ENCODE measurements around the gene SRGAP2B.
"Not testable (repeated sequence)": the region's sequence is repeated elsewhere in the genome, so short reads cannot be mapped to it uniquely, and the experiment has no call there.

Gene SRGAP2B

DNA sequence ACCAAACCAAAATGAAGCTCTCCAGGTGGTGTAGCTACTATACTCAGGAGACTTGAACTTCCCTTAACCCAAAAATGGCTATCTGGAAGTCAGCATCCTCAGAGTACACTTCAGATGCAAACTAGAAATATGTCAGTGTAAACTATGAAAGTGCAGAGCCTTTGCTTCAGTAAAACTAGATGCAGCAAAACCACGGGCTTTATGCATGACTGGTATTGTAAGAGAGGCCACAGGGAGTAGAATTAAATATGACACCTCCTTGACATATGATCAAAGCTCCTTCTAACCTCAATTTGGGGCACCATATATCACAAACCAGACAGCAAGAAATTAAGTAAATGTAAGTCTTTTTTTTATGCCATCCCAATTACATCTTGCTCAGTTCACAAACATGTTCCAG, 47.6 kb downstream of the SRGAP2B start:
- not testable (repeated sequence) for DNase-seq (ENCODE audit: extremely low read depth in 1 of 2, low read depth in 1 of 2)

DNA sequence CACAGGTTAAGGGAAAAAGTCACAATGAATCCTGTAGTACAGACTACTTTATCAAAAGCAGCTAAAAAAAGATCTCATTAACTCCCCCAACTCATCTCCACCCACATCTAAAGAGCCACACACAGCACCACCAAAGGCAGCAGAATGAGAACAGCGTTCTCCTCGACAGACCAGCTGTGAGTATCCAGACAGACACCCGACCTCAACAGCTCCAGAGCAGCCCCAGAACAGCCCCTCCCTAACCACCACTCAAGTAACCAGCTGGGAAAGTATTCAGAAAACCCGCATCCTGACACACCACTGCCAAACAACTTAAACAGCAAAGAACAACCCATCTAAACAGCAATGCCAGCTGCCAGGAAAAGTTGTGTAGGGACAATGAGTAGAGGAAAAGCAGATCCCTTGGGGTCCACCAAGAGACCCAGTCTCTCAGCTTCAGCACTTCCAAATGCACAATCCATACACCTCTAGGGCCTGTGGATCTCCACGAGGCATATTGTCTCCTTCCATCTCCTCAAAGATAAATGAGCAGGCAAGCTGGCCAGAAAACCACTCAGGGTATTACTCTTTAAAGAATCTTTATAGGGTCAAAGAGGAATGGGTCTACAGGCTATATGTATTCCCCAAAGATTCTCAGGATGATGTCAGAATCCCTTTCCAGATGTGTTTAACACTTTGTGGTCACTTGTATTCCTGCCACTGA, 49.4 kb downstream of the SRGAP2B start:
- not testable (repeated sequence) for DNase-seq (ENCODE audit: extremely low read depth in 1 of 2, low read depth in 1 of 2)

DNA sequence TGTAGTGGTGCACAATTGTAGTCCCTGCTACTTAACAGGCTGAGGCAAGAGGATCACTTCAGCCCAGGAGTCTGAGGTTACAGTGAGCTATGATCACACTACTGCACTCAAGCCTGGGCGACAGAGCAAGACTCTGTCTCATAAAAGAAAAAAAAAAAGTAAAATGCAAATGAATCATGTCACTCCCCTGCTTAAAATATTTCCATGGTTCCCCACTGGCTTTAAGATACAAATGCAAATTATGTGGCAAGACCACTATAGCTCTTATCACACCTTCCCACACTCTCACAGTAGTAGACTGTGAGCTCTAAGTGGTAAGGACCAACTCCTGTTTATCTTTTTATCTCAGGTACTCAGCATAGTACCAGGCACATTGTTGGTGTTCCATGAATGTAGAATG, 53.6 kb downstream of the SRGAP2B start:
- not testable (repeated sequence) for DNase-seq (ENCODE audit: extremely low read depth in 1 of 2, low read depth in 1 of 2)

DNA sequence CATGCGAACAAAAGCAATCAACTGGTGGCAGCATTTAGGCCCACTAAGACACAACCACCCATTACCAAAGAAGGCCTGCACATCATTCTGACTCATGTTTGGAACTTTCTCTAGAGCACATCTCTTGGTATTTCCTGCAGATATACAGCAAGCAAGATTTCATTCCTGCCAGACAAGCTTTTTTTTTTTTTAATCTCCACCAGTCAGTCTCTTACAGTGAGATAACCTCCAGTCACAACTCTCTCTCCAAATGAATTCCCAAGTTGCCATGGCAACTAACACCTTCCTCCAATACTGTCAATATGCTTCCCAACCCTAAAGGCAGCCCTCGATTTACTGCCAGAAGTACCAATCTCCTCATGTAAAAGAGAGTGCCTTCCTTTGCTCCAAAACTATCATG, 59.1 kb downstream of the SRGAP2B start:
- not testable (repeated sequence) for DNase-seq (ENCODE audit: extremely low read depth in 1 of 2, low read depth in 1 of 2)

DNA sequence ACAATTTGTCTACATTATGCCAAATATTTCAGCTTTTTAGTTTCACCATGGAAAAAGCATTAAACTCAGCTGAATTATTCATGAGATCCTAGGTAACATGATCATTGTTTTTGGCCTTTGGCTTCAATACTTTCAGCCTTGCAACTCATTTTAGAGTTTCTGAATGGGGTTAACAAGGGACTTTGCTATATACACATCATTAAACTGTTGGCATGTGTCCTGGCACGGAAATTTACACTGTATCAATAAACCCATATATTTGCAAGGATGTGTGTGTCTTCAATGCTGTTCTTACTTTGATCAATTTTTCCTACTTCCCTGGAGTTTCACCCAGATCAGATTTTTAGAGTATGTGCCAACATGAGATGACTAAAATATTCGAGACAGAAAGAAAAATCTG, 61.6 kb downstream of the SRGAP2B start:
- DNase-seq (ENCODE audit: extremely low read depth in 1 of 2, low read depth in 1 of 2), result not testable (repeated sequence)

DNA sequence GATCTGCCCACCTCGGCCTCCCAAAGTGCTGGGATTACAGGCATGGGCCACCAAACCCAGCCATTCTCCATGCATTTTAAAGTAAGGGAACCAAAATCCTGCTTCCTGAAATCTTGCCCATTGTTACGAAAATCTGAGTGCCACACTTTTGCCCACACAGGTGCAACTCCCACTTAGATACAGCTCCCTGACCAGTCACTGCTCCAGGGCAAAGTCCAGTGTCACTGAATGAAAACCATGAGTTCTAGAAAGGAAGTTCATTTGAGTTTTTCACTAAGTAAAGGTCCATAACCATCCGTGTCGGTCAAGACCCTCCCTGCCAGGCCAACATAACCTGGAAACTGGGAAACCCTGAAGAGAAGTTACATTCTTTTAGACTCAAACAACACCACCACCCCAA, 67.9 kb downstream of the SRGAP2B start:
- not testable (repeated sequence) for DNase-seq (ENCODE audit: extremely low read depth in 1 of 2, low read depth in 1 of 2)

DNA sequence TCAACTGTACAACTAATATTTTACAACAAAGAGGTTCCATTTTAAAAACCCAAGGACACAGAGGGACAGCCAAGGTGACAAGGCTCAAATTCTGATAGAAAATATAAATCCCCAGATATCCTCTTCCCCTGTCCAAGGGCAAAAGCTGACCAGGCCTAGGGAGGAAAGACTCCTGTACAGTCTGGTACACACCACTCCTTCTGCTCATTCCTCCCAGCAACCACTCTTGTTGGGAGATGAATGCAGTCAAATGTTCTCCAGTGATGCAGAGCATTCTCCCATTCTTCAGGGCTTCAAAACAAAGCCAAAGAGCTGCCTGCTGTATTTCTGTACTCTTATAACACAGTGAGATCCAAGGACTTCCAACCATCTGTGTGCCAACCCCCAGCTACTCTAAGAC, 69.8 kb downstream of the SRGAP2B start:
- not testable (repeated sequence) for DNase-seq (ENCODE audit: extremely low read depth in 1 of 2, low read depth in 1 of 2)

DNA sequence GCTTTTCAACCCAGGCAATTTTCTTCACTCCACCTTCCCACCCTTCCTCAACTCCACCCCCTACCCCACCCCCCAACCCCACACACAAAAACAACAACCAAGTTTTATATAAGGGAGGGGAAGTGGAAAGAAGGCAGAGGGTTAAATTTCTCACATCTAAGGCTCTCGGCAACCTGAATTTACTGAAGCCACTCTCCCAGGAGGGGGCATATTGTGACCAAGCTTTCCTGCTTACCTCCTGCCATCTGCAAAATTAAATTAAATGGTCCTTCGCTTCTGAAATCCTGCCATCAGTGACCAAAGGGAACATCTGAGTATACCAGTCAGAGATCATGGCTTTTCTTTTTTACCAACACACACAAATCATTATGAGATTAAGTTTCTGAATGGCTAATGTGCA, 72.9 kb downstream of the SRGAP2B start:
- DNase-seq (ENCODE audit: extremely low read depth in 1 of 2, low read depth in 1 of 2), result not testable (repeated sequence)

DNA sequence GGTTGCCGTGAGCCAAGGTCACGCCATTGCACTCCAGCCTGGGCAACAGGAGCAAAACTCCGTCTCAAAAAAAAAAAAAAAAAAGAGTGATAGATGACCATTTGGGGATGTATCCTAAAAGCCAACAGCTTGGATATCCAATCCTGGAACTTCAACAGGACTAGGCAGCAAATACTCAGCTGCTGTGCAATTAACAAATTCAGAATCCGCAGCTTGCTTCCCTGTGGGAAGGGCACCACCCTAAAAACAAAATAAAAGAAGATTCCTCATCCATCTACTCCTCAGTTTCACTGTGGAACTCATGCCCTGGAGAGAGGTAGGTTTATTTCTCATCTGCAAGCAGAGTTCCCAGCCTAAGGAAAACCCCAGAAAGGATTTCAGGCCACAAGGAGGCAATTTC, 73.4 kb downstream of the SRGAP2B start:
- not testable (repeated sequence) for DNase-seq (ENCODE audit: extremely low read depth in 1 of 2, low read depth in 1 of 2)

DNA sequence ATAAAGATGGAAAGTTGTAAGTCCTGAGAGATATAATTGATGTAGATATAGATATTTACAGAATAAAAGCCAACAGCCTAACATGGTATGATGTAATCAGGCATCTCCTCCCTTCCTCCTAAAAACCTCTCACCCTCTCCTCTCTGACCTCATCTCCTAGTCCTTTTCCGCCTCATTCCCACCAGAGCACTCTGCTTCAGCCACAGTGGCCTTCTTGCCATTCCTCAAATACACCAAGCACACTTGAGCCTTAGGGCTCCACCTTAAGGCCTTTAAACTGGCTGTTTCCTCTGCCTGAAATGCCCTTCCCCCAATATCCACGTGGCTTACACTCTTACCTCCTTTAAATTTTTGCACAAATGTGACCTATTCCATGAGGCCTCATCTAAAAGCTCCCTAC, 75.4 kb downstream of the SRGAP2B start:
- DNase-seq (ENCODE audit: extremely low read depth in 1 of 2, low read depth in 1 of 2), result not testable (repeated sequence)

DNA sequence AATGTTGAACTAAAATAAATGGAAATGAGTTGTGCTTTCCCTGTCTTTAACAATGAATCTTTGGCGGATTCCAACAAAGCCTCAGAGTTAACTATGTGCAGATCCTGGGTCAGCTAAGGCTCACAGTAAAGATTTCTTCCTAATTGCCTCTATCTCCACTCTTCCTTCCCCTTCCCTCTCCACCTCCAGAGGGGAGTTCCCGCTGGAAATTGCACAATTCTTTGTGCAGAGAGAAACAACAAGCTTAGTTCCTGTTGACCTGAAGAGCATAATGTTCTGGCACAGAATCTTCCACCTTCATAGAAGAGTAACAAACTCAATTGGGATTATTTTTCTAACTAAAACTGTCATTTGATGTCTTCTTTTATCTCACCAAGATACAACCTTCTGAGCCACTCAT, 77.4 kb downstream of the SRGAP2B start:
- not testable (repeated sequence) for DNase-seq (ENCODE audit: extremely low read depth in 1 of 2, low read depth in 1 of 2)

DNA sequence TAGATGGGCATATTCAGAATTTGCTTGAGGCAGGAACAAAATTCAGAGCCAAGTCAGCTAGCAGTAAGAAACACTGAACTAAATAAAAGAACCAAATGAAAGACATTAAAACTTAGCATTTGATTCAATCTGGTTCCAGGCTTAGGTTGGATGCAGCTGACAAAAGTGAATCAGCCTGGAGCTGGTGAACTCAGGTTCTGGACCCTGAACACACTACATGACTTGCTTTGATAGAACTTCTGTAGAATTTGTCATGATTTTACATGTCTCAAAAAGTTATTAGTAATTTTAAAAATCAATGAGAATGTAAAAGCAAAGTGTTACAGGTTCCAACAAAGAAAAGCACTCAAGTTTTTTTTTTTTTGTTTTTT, 78.7 kb downstream of the SRGAP2B start:
- DNase-seq (ENCODE audit: extremely low read depth in 1 of 2, low read depth in 1 of 2), result not testable (repeated sequence)

DNA sequence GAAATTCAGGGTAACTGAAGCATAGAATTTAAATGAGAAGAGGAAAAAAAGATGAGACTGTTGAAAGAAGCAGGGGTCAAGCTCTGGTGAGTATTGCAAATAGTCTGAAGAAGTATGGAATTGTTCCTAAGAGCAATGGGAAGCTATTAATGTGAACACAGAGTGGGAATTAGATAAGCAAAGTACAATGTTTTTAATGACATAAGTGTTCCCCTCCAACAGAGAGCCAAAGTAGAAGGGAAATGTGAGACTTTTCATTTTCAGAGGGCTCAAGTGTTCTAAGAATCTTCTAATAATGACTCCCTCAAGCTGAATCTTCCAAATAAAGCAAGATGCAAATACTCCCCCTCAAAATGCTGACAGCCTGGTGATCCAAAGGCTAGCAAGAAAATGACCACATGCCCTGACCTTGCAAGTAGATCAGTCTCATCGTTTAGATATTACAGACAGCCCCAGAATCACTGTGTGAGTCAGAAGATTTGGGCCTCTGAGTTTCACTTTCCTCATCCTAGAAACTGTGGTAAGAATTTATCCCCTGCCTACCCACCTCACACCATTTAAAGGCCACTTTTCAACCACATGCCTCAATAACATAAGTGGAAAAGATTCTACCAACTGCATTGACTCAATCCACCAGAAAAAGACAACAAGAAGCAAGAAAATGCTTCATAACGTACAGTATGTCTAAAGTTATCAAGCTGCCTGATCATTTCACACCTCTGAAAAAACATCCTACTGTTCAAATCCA, 79.2 kb downstream of the SRGAP2B start:
- not testable (repeated sequence) for DNase-seq (ENCODE audit: extremely low read depth in 1 of 2, low read depth in 1 of 2)

DNA sequence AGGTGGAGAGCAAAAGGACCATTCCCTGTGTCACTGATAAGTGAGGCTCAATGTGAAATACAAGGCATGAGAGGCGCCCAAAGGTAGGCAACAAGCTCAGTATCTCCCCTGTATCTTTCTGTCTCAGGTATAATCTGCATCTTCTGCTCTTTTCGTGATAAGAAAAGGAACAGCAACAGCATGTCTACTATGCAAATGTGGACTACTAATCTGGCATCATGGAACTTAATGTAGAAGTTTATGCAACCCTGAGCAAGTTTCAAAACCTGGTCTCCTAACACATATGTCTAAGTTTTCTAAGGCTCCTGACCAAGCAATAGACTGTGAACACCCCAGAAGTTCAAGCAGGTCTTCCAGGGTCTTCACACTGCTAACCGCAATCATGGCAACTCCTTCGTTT, 81.8 kb downstream of the SRGAP2B start:
- DNase-seq (ENCODE audit: extremely low read depth in 1 of 2, low read depth in 1 of 2), result not testable (repeated sequence)

DNA sequence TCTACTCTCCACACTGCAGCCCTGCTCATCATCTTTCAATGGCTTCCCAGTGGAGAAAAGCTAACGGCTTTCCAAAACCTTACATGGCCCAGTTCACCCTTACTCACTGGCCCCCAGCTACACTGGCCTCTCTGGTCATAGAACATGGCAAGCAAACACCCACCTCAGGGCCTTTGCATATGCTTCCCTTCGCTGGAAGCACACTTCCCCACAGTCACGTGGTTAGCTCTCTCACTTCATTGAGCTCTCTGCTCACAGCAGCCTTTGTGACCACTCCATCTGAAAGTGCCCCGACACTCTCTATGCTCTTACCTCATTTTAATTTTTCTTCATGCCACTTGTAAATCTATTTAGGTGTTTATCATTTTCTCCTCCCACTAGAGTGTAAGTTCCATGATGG, 83.3 kb downstream of the SRGAP2B start:
- DNase-seq (ENCODE audit: extremely low read depth in 1 of 2, low read depth in 1 of 2), result not testable (repeated sequence)

DNA sequence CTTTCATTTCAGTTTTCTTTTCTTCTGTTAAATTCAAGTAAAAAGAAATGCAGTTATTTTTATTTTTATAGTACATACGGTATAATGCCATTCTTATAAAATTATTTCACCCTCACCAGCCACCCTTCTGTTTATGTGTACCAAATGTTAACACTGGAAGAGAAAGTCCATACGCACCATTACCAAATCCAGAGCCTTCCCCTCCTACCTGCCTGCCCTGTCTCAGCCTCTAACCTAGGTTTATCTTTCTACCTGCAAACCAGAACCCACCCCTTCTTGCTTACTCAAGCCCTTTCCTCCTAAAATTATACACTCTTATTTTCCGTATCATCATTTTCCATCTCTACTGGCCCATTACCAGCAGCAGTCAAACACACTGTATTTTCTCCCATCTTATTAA, 84.5 kb downstream of the SRGAP2B start:
- DNase-seq (ENCODE audit: extremely low read depth in 1 of 2, low read depth in 1 of 2), result not testable (repeated sequence)

DNA sequence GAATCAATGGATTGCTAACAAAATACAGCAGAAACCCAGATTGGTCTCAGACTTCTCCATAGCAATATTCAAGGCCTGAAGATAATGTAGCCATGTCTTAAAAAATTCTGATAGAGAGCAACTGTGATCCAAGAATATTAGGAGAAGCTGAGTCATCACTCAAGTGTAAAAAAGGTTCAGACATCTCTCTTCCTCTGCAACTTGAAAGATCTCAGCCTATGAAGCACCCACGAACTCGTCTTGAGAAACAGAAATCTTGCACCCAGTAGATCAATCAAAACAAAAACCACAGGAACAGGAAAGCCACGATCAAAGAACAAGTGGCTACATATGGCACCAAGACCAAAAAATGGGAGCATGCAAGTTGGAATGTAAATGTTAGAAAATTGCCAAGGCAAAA, 85.2 kb downstream of the SRGAP2B start:
- DNase-seq (ENCODE audit: extremely low read depth in 1 of 2, low read depth in 1 of 2), result not testable (repeated sequence)

DNA sequence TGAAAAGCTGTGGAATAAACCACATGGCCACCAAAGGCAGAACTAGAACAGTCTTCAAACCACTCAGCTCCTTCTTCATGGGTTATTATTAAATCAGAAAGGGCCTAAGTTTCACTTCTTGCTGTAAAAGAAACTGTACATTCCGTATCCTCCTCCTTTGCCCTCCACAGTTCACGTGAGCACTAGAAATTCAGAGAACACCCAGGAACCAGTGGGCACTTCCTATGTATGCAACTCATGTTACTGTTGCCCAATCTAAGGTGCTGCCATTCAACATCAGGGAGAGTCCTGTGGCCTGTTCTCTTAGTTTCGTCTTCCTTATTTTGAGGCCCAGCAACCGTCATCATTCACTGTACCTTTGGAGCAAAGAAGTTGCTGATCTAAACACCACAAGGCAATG, 86.7 kb downstream of the SRGAP2B start:
- not testable (repeated sequence) for DNase-seq (ENCODE audit: extremely low read depth in 1 of 2, low read depth in 1 of 2)

DNA sequence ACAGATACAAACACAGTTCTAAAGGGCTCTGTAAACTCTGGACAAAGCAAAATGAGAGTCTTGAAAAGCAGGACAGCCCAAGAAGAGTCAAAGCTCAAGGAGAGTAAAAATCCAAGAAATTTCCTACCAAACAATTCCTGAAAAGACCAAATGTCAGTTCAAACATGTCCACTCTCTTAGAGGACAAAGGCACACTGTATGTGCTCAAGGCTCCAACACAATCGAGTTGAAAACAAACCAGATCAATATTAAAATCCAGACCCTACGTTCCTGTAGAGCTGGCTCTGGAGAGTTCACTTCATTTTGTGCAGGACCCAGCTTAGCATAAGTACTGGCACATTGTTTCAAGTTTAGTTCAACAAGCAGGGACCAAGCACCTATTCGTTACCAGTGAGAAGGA, 90.0 kb downstream of the SRGAP2B start:
- DNase-seq (ENCODE audit: extremely low read depth in 1 of 2, low read depth in 1 of 2), result not testable (repeated sequence)

DNA sequence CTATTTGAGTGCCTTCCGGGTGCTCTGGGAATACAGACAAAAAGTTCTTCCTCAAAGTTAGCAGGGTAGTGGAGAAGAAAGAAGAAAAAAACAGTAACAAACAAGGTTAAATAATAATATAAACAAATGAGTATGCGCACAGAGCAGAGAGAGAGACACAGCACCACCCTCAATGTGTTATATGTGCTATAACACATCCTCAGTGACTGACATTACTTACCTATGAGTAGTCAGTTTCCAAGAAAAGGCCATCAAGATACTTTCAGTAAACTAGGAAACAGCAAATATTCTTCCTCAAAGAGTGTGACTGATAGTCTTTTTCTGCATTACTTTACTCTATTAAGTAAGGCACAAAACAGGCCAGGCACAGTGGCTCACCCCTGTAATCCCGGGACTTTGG, 93.7 kb downstream of the SRGAP2B start:
- not testable (repeated sequence) for DNase-seq (ENCODE audit: extremely low read depth in 1 of 2, low read depth in 1 of 2)

DNA sequence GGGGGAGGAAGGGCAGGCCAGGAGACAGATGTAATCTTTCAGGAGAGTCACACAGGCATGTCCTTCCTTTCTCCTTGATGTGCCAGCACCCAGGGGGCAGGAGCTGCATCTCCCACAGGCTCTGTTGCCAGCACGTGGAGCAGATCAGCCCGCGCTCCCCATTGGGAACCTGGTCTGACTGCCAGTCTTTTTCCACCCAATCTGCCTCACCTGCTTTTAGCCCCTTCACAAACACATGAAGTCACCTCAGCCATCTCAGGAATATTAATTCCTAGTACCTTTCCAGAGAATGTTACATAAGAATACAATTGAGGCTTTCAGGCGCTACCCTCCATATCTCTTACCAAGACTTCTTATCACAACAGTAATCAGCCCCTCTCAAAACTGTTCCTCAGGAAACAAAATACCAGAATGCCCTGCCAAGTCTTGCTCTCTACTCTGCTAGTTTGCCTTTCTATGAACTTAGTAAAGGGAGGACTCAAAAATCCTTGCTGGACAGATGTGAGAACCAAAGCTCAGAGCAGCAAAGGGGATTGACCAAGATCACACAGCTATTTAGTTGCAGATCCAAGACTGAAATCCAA, 94.3 kb downstream of the SRGAP2B start:
- DNase-seq (ENCODE audit: extremely low read depth in 1 of 2, low read depth in 1 of 2), result not testable (repeated sequence)
